Fibroblast of skin of left quadriceps (primary cell): Measurements from ENCODE around the gene KIAA0319L.

Experiments
- DNase-seq, 2 experiments: peaks; one replicate each; pipeline ENCODE4 v3.0.0-alpha.2; 2013; ENCODE audit warnings: low read depth in 2 of 2

KIAA0319L gene

DNA sequence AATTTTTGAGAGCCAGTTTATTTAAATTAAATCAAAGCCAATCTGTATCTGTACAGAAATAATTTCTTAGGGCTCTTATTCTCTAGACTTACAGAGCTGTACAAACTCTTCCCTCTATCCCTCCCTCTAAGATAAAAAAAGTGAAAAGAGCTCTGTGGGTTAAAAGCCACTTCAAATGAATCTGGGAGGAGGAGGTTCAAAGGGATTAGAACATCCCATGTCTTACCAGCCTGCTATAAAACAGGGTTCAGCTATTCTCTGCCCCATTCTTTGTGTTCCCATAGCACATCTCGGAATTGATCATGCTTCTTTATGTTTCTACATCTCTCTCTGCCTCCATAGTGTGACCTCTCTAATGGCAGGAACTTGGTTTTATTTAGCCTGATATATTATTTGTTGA lies 19.4 kb downstream of the KIAA0319L start:
- DNase-seq, result no peak

DNA sequence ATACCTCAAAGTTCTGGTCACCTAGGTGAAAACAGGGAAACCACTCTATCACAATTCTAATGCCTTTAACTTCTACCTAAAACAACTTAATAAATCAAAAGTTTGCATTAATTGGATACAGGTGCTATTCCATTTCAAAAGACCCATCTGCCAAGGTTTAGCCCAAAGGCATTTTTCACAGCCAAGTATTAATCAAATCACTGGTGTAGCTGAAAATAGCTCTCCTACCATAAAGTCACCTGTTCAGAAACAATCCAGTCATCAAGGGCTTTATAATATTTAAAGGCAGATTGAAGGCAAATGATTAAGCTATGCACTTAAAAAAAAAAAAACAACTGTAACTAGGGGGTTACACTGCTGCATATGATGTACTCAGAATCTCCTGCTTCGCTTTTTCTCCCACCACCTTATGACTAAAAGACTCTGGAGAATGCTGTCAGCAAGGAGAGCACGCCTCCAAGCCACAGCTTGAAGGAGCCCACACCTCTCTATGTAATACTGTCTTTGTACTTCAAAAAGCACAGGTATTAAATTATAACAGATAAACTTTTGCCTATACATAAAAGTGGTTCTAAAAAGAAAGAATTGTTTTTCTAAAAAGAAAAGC lies 20.5 kb downstream of the KIAA0319L start:
- DNase-seq, result no peak

DNA sequence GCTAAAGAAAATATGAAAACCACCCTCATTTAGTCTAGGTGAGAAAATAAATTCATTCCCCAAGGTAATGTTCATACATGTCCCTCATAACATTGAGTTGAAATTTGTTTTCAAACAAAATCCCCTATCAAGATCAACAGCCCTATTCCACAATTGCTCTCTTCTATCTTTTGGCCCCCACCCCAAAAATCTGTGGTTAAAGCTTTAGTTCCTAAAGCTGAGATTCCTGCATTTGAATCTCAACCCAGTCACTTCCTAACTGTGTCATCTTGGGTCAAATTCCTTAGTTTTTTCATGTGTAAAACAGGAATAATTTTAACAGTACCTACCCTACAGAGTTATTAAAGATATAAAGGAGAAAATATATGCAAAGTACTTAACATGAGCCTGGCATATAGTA lies 22.0 kb downstream of the KIAA0319L start:
- DNase-seq, result no peak

DNA sequence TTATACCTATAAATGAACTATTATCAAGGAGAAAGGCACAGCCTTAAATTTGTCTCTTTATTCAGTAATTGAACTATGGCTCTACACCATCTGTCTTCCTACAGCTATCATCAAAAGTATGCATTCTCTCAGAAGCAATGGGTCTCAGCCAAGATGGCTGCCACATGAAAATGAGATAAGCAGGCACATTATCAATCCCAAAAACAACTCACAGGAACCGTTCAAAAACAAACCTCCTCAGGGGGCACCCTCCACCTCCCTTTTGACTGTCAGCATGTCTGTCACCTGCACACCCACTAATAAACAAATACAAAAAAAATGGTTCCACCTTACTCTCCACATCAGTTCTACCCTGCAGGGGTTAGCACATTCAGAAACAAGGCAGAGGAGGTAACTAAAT lies 23.6 kb downstream of the KIAA0319L start:
- DNase-seq, result no peak

DNA sequence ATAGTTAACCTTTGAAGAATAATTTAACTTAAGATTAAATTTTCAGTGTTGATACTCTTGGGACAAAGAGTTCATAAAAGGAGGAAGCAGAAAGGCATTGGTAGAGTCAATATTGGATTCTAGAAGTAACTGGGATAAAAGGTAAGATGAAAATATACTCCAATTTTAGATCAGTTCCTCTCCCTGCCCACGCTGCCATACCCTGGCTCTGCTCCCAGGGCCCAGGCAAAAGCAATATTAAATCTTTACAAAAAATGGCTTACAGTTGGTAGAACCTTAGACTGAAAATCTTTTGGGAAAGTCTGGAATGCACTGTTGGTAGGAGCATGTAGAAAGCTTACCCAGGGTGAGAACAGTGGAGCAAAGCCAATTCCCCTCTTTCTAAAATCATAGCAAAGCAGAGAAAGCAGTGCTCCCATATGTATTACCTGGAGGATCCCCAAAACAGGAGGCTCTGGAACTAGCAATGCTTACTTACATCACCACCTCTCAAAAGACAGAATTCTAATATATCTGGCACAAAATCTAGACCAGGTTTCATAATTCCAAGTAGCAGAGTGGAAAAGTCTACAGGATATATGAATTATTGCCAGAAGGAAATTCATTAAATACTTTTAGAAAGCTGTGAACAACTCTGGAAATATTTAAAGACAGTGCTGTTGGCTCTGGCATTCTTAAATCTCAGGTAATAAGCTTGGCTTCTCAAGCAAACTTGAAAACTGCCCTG lies 24.5 kb downstream of the KIAA0319L start:
- DNase-seq, result no peak

DNA sequence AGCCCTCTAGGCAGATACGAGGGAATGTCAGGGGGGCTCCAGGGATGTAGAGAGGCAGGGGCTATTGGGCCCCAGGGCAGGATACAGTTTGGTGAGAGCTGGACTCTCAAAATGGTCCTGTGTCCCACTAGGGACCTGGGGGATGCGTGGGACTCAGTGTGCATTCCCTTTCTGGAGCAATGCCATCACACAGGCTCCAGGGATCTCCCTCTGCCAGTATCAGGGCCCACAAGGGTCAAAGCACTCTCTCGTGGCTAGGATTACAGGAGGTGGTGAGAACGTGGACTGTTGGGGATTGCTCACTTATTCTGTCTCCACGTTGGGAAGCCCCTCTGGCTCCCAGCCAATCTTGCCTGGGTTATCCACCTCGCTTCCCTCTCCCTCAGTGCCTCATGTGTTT lies 25.8 kb downstream of the KIAA0319L start:
- no peak for DNase-seq

DNA sequence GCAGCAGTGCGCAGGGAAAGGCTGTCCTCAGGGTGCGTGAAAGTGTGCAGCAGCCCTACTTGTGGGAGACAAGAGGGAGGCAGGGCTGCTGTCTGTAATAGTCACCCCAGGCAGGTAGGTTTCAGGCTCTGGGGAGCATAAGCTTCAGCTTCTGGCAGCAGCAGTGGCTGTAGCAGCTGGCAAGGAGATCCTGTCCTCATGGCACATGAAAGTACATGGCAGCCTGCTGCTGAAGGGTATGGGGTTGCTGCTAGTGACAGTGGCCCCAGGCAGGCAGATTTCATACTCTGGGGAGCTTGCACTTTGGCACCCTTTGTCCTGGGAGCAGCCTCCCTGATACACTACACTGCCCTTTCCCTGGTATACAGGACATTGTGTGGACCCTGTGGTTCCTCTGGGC lies 26.3 kb downstream of the KIAA0319L start:
- no peak for DNase-seq

DNA sequence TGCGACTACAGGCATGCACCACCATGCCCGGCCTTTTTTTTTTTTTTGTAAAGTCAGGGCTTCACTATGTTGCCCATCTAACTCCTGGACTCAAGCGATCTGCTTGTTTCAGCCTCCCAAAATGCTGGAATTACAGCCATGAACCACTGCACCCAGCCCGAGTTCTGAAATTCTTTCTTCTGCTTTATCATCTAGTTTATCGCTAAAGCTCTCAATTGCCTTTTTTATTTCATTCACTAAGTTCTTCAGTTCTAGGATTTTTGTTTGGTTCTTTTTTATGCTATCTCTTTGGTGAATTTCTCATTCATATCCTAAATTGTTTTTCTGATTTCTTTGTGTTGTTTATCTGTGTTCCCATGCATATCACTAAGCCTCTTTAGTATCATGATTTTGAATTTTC lies 27.0 kb downstream of the KIAA0319L start:
- no peak for DNase-seq

DNA sequence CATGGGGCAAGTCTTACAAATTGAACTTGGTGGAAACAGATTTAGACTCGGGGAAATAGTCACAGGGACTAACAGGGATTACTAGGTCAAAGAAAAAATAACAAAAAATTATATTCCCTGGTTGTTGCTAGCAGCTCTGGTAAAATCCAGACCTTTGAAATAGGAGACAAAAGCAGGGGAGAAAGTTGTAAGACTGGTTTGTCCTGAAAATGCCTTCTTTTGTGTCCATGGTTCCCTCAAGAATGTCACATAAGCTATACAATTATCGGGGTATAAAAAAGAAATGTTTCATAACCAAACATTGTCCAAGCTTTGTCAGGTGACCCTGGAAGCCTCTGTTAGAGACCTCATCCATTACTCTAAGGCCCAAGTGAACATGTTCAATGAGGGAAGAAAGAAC lies 33.1 kb downstream of the KIAA0319L start:
- no peak for DNase-seq

DNA sequence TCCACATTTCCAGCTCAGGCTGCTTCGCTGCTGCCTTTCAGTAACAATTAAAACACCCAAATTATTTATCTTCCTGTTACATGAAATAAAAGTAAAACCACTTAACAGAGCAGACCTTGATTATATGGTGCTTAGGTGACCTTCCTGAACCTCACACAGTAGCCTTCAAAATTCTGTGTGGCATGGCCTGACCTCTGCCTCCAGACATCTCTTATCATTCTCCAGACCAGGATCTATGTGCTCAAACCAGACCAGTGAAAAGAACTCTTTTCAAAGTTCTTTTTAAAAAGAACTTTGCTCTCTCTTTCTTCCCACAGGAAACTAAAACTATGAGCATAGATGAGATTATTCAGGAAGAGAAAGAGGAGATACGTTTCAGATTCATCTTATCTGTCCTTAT lies 37.8 kb downstream of the KIAA0319L start:
- DNase-seq, result no peak

DNA sequence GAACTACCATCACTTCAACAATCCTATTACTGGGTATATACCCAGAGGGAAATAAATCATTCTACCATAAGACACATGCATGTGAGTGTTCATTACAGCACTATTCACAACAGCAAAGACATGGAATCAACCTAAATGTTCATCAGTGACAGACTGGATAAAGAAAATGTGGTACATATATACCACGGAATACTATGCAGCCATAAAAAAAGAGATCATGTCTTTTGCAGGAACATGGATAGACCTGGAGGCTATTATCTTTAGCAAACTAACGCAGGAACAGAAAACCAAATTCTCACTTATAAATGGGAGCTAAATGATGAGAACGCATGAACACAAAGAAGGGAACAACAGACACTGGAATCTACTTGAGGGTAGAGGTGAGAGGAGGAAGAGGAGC lies 39.0 kb downstream of the KIAA0319L start:
- DNase-seq, result no peak

DNA sequence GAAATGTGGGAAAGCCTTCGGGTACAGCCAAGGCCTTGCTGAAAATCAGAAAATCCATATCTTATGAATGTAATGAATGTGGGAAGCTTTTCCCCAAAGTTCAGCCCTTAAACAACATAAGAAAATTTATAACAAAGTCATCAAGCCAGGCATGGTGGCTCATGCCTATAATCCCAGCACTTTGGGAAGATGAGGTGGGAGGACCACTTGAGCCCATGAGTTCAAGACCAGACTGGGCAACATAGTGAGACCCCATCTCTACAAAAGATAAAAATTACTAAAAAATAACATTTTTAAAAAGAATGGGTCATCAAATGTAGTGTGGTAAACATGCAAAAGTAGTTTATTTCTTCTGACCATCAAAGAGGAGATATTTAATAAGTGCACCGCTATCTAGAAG lies 45.9 kb downstream of the KIAA0319L start:
- DNase-seq, result no peak

DNA sequence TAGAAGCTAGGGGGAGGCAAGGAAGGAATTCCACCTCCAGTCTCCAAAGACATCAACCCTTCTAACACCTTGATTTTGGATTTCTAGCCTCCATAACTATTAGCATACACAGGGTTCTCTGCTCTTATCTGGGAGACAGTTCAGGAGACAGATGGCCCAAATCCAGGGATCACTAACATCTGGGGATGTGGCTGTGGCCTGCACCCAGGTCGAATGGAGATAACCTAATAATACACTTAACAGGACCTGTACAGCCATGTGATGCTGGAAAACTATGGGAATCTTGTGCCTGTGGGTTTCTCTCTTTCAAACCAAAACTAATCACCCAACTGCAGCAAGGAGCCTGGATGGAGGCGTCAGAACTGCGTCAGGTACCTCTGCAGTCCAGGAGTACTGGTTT lies 47.6 kb downstream of the KIAA0319L start:
- no peak for DNase-seq

DNA sequence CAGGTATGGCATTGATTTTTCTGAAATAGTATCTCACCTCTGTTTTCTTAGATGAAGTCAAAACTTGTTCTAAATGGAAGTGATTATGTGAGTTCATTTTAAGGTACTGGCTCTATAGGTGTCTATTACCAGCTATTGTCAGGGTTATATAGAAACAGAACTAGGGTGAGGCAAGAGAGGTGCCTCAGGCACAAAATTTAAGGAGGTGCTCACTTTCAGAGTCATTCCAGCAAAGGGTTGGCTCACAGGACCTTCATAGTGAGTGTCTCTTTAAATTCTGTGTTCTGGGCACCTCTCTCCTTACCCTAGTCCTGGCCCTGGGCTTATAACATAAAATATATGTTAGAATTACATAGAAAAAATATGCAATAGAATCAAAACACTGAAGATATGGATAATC lies 49.3 kb downstream of the KIAA0319L start:
- no peak for DNase-seq

DNA sequence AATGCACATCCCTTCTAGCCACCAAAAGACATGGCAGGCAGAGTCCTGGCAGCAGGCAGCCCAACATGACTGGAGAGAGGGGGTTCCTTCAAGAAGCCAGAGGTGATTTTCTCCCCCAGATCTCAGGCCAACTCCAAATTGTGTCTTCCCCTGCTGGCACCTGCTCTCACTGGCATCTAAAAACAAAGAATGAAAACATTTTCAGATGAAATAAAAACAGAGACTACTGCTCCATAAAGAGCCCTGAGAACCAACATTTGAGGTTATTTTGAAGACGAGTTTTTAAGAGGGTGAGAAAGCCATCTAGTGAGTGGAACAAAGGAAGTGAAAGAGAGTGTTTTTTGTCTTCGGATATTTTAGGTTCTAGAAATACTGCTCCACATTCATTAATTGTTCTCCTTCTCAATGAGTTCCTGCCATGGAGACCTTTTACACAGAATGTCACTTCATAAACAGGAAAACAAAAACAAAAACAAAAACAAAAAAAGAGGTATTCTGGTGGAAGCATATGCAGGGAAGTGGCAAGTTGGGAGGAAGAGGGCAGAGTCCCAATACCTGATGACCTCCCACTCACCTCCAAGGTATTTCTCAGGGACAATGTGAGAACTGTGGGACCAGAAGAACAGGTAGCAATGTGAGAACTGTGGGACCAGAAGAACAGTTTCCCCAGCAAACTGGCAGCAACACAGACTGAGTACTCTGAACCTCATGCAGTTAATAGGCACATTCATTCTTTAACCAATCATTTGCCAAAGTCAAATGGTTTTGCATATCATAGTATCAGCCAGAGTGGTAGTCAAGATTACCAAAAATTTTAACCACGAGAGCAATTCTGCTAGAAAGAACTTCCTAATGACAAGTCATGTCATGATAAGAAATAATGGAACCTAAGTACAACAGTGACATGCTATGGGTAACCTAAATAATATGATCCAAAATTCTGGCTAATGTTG lies 50.0 kb downstream of the KIAA0319L start:
- no peak for DNase-seq

DNA sequence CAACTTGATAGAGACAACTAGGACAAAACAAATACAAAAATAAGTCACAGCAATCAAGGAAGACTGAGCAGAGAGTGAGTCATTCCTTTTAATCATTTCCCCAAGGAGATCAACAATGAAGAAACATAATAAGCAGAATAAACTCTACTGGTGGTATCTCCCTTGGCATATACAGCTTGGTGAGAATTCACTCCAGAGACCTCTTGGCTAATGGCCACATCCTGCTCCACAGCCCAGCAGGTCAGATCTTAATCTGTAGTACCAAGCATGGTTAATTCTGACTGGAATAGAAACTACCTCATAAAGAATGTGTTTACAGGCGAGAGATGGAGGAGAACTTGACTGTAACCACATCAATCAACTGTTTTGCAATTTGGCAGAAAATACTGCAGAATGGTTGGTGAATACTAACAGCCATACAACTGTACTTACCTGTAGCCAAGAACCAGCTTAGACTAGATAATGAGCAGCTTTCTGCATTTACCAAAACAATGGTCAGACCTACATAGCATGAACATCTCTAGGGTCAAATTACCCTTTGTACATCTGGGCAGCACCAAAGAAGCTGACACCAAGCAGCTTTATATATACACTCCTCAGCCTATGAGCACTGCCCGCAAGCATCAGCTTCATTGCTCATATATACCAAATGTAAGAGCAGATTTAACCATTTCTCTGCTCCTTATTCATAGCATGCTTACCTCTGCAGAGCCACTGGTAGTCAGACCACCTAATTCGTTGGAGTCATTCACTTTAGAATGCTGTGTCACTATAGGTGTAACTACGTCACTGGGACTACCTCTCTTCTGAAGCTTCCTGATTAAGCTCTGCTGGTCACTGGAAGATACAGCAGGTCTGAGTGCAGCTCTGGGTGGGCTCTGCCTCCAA lies 51.0 kb downstream of the KIAA0319L start:
- peak; percentile 51 to 53 for DNase-seq

DNA sequence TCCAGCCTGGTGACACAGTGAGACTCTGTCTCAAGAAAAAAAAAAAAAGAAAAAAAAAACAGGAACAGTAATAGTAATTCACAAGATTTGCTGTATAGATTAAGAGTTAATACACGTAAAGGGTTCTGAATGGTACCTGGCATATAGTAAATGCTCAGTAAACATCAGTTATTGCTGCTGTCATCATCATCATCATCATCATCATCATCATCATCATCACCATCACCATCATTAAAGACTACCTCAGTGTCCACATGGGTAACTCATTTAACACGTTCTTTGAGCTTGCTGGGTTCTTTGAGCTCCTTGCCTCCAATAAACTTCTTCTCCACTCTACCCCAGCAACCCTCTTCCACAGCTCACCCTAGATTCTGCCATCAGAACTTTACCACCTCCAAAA lies 55.0 kb downstream of the KIAA0319L start:
- no peak for DNase-seq

DNA sequence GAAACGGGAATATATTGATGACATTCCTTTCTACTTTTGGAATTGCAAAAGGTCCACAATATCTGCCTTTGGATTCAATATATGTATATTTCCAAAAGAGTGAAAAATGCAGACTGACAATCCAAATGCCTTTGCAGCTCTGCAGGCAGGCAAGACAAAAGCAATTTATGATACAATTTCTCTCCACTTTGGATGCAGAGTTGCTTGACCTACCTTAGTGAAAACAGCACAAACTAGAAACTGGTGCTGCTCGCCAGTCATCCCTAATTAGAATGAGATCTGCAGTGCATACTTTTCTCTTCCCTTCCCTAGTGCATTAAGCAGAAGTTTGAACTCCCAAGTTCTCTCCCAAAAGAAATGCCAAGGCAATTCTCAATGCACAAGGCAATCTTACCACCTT lies 56.8 kb downstream of the KIAA0319L start:
- DNase-seq, result no peak

DNA sequence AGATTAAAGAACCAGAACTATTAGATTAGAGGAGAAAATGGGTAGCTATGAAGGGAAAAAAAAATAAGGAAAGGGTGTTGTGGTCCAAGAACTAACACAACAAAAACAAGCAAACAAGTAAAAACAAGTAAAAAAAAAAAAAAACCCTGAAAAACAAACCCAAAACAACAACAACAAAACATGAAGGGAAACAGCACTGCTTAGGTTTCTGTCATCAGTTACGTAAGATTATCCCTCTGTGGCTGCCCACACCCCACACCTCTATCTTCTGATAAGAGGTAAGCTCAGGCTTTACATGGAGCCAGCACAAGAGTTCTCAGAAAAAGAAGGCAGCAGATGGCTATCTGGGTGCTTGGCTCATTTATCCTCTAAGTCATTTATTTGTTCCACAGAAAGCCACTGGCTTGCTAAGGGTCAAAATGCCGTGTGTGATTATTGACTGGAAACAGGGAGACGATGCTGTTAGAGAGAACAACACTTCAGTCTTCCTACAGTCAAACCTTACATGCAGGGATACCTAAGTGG lies 57.5 kb downstream of the KIAA0319L start:
- DNase-seq, result no peak

DNA sequence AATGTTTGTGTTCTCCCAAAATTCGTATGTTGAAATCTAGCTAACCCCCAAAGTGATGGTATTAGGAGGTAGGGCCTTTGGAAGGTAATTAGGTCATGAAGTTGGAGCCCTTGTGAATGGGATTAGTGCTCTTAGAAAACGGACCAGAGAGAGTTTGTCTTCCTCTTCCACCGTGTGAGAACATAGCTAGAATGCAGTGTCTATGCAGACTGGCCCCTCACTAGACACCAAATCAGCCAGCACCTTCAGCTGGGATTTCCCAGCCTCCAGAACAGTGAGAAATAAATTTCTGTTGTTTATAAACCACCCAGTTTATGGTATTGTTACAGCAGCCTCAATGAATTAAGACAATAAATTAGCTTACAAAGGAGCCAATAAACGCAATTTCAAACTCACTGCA lies 58.0 kb downstream of the KIAA0319L start:
- DNase-seq, result no peak

DNA sequence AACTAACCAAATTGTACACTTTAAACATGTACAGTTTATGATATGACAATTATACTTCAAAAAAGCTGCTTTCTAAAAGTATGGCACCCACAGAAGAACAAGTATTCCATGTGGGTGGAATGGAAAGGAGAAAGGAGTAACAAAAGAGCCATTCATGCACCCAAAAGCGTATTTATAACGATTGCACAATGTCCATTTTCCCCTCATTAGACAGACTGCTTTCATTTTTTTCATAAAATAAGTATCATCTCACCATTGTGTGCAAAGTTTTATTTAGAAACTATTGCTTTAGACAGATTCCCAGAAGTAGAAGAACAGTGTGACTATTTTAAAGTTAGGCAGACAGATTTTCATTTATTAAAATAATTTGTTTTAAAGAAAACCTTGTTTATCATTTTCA lies 59.6 kb downstream of the KIAA0319L start:
- DNase-seq, result no peak
